Calu3 (cell line): ENCODE measurements around the gene FAM210B. TPM values are rescaled to one million over a fixed set of nuclear protein-coding genes. Genes with fewer than 3 reads are reported as not detected.

Experiments used
- BruUV-seq: library from RNA; stranded (reverse); fragments of 400-500 nt; replicated peaks from 2 replicates; lab custom pipeline; 2021; lab: Mats Ljungman, UMichigan
- CTCF ChIA-PET: fragments of 300-600 bp; sonication (Branson Sonifier 250); formaldehyde crosslinking; loops from one replicate; lab custom pipeline; 2022; ENCODE audit warnings: antibody characterized with exemption; lab: Charles Lee
- DNase-seq: peaks from one replicate; pipeline ENCODE4 v3.0.0; 2022
- H3K27ac Mint-ChIP-seq: one replicate; pipeline ENCODE4 v1.8.0; 2022; ENCODE audit warnings: mixed read lengths; ENCODE audit not compliant: unreplicated experiment
- H3K27me3 Mint-ChIP-seq: one replicate; pipeline ENCODE4 v1.8.0; 2022; ENCODE audit warnings: mixed read lengths; ENCODE audit not compliant: unreplicated experiment
- H3K36me3 Mint-ChIP-seq: one replicate; pipeline ENCODE4 v1.8.0; 2022; ENCODE audit warnings: mild to moderate bottlenecking, moderate library complexity, mixed read lengths; ENCODE audit not compliant: insufficient read depth, unreplicated experiment
- H3K4me1 Mint-ChIP-seq: one replicate; pipeline ENCODE4 v1.8.0; 2022; ENCODE audit warnings: mild to moderate bottlenecking, low read depth, mixed read lengths; ENCODE audit not compliant: unreplicated experiment
- H3K4me3 Mint-ChIP-seq: one replicate; pipeline ENCODE4 v1.8.0; 2022; ENCODE audit warnings: mild to moderate bottlenecking, low read depth, moderate library complexity, mixed read lengths; ENCODE audit not compliant: unreplicated experiment
- H3K9me3 Mint-ChIP-seq: one replicate; pipeline ENCODE4 v1.8.0; 2022; ENCODE audit warnings: low read depth, mixed read lengths; ENCODE audit not compliant: unreplicated experiment
- intact Hi-C: fragments of 100-400 bp; cut with micrococcal nuclease; formaldehyde crosslinking; loops from one replicate; pipeline ENCODE4 v1.10.0; 2022; ENCODE audit not compliant: unreplicated experiment
- total RNA-seq: library from RNA; stranded (reverse); gene quantifications from 2 replicates; pipeline ENCODE4 v1.2.3, GENCODE V29; 2022
- TF ChIP-seq, protein P1 (sequence below): fragments of 200-600 bp; IDR thresholded peaks from one replicate; pipeline ENCODE4 v1.8.0; 2022; ENCODE audit warnings: antibody characterized with exemption; ENCODE audit not compliant: unreplicated experiment

Gene FAM210B
- total RNA-seq, 1 experiment from 2014 or later = 8.7 TPM

- H3K36me3 Mint-ChIP-seq = peaks cover 60% of the 10 kb centered on the region
- CTCF ChIA-PET = no interaction called here
- no peaks in the 10 kb centered on the region for H3K4me1 Mint-ChIP-seq
- no peak for DNase-seq
- H3K27ac Mint-ChIP-seq = no peak overlapping the region
- intact Hi-C loops = no loop called here
- no TSS peak for BruUV-seq
- no peaks in the 10 kb centered on the region for H3K9me3 Mint-ChIP-seq
- TF ChIP-seq, protein P1, sequence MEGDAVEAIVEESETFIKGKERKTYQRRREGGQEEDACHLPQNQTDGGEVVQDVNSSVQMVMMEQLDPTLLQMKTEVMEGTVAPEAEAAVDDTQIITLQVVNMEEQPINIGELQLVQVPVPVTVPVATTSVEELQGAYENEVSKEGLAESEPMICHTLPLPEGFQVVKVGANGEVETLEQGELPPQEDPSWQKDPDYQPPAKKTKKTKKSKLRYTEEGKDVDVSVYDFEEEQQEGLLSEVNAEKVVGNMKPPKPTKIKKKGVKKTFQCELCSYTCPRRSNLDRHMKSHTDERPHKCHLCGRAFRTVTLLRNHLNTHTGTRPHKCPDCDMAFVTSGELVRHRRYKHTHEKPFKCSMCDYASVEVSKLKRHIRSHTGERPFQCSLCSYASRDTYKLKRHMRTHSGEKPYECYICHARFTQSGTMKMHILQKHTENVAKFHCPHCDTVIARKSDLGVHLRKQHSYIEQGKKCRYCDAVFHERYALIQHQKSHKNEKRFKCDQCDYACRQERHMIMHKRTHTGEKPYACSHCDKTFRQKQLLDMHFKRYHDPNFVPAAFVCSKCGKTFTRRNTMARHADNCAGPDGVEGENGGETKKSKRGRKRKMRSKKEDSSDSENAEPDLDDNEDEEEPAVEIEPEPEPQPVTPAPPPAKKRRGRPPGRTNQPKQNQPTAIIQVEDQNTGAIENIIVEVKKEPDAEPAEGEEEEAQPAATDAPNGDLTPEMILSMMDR = no peak
- no peak overlapping the region for H3K4me3 Mint-ChIP-seq
- H3K27me3 Mint-ChIP-seq = no peaks in the 10 kb centered on the region
Measured at GRCh38 chr20:56381501-56381900, 22.7 kb downstream of the FAM210B start.

DNA sequence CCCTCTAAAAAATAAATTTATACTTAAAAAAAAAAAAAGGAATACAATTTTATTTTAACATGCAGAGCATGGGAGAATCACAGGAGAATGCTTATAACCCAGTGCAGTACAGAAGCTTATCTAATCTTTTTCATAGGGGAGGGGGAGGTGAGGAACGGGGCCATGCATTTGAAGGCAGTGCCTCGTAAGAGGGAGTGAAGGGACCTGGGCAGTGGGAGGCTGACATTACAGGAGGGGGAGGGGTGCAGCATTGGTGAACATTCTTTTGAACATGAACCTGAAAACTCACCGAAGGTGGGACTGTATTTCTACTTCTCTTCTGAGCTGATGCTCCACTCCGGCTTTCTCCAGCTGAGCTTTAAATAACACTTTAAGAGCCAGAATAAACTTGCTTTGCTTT lies 23.9 kb downstream of the FAM210B start:
- no peaks in the 10 kb centered on the region for H3K4me1 Mint-ChIP-seq
- H3K27ac Mint-ChIP-seq = no peak overlapping the region
- intact Hi-C loops = no loop called here
- no peaks in the 10 kb centered on the region for H3K27me3 Mint-ChIP-seq
- no peaks in the 10 kb centered on the region for H3K9me3 Mint-ChIP-seq
- TF ChIP-seq, protein P1 = no peak
- no peak overlapping the region for H3K4me3 Mint-ChIP-seq
- BruUV-seq = no TSS peak
- DNase-seq = no peak
- peaks cover 58% of the 10 kb centered on the region for H3K36me3 Mint-ChIP-seq
- CTCF ChIA-PET = no interaction called here

DNA sequence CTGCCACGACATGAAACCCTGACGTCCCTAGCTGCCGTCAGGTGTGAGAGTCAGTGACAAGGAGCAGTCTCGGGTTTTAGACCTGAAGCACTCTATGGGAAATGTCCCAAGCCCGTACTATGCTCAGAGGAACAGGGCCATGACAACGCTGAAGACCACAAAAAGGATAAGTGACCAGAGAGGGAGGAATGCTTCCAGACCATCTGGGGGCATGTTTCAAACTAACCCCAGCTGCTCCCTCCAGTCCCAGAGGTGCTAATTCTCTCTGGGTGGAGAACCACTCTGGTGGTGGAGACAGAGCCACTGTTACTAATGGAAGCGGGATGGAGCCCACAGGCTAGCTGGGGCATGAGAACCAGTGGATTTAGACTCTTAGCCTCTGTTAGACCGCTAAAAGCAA lies 24.6 kb downstream of the FAM210B start:
- H3K36me3 Mint-ChIP-seq = peaks cover 55% of the 10 kb centered on the region
- no peaks in the 10 kb centered on the region for H3K9me3 Mint-ChIP-seq
- H3K4me1 Mint-ChIP-seq = no peaks in the 10 kb centered on the region
- H3K27me3 Mint-ChIP-seq = no peaks in the 10 kb centered on the region
- CTCF ChIA-PET = no interaction called here
- H3K27ac Mint-ChIP-seq = no peak overlapping the region
- H3K4me3 Mint-ChIP-seq = no peak overlapping the region
- intact Hi-C loops = no loop called here
- BruUV-seq = no TSS peak
- no peak for DNase-seq
- TF ChIP-seq, protein P1 = no peak

DNA sequence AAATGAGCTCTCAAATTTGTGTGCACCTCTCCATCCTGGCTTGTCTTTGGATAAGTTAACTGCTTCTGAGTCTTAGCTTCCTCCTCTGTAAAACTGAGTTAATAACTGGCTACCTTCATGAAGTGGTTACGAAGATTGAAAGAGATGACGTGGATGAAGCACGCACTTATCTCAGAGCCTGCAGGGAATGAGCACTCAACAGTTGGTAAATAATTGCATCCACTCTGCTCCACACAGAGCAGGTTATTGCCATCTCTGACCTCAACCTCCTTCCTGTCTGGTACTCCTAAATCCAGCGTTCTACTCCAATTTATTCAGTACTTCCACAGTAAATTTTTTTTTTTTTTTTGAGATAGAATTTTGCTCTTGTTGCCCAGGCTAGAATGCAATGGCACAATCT lies 26.4 kb downstream of the FAM210B start:
- DNase-seq = no peak
- H3K36me3 Mint-ChIP-seq = peaks cover 44% of the 10 kb centered on the region
- peak overlapping the region; percentile 15 for H3K27ac Mint-ChIP-seq
- no peaks in the 10 kb centered on the region for H3K27me3 Mint-ChIP-seq
- peaks cover 16% of the 10 kb centered on the region for H3K4me1 Mint-ChIP-seq
- H3K9me3 Mint-ChIP-seq = no peaks in the 10 kb centered on the region
- CTCF ChIA-PET = no interaction called here
- TF ChIP-seq, protein P1 = no peak
- intact Hi-C loops = no loop called here
- no peak overlapping the region for H3K4me3 Mint-ChIP-seq
- BruUV-seq = no TSS peak
